Ectodermal cell (in vitro differentiated cells): ENCODE measurements around the gene CLCN5.

ENCODE experiments used
- H3K27ac ChIP-seq: 2 replicates; pipeline ENCODE4 v1.7.0; 2013; ENCODE audit warnings: mild to moderate bottlenecking, low read depth, low read length; ENCODE audit not compliant: insufficient read depth, poor library complexity, severe bottlenecking
- H3K27me3 ChIP-seq: 2 replicates; pipeline ENCODE4 v1.7.0; 2013; ENCODE audit warnings: mild to moderate bottlenecking, low read length; ENCODE audit not compliant: insufficient read depth, control insufficient read depth, poor library complexity, severe bottlenecking
- H3K36me3 ChIP-seq: one replicate; pipeline ENCODE4 v1.7.0; 2013; ENCODE audit warnings: low read length; ENCODE audit not compliant: control insufficient read depth, insufficient read depth
- H3K4me1 ChIP-seq: one replicate; pipeline ENCODE4 v1.7.0; 2013; ENCODE audit warnings: low read length; ENCODE audit not compliant: control insufficient read depth, insufficient read depth
- H3K4me3 ChIP-seq: 2 replicates; pipeline ENCODE4 v1.7.0; 2013; ENCODE audit warnings: low read depth, low read length, control low read depth; ENCODE audit not compliant: insufficient read depth
- H3K9me3 ChIP-seq: 2 replicates; pipeline ENCODE4 v1.7.0; 2013; ENCODE audit warnings: mild to moderate bottlenecking, low read length, moderate library complexity; ENCODE audit not compliant: control insufficient read depth
- WGBS, 2 experiments: methylation state at CpG; one replicate each; pipeline ENCODE4 v1.1.7; 2013; ENCODE audit warnings: missing lambda C conversion rate in 2 of 2; 5-methylcytosine and 5-hydroxymethylcytosine counted together

Gene CLCN5

GRCh38 chrX:50098749-50099148 is 176.4 kb downstream of the CLCN5 start:
- H3K27ac ChIP-seq = no peak overlapping the region
- WGBS, 2 experiments = 95 to 100% methylated on average over 1 to 5 of the region's 5 CpGs
- no peaks in the 10 kb centered on the region for H3K36me3 ChIP-seq
- no peaks in the 10 kb centered on the region for H3K9me3 ChIP-seq
- H3K4me1 ChIP-seq = no peaks in the 10 kb centered on the region
- no peak overlapping the region for H3K4me3 ChIP-seq
- no peaks in the 10 kb centered on the region for H3K27me3 ChIP-seq

GRCh38 chrX:50099331-50099730 is 176.9 kb downstream of the CLCN5 start:
- no peaks in the 10 kb centered on the region for H3K36me3 ChIP-seq
- 88 to 96% methylated on average over 4 of the region's 4 CpGs for WGBS, 2 experiments
- no peak overlapping the region for H3K27ac ChIP-seq
- H3K9me3 ChIP-seq = no peaks in the 10 kb centered on the region
- H3K4me3 ChIP-seq = no peak overlapping the region
- no peaks in the 10 kb centered on the region for H3K27me3 ChIP-seq
- no peaks in the 10 kb centered on the region for H3K4me1 ChIP-seq

GRCh38 chrX:50100188-50100587 is 177.8 kb downstream of the CLCN5 start:
- Histone ChIP-seq H3K27me3 (no peaks in the 10 kb centered on the region), H3K9me3 (no peaks in the 10 kb centered on the region), H3K27ac (no peak overlapping the region), H3K4me1 (no peaks in the 10 kb centered on the region), H3K36me3 (no peaks in the 10 kb centered on the region), H3K4me3 (no peak overlapping the region)
- WGBS, 2 experiments = 20 to 89% methylated on average over 1 of the region's 3 CpGs

- Histone ChIP-seq H3K4me1 (no peaks in the 10 kb centered on the region), H3K27ac (no peak overlapping the region), H3K9me3 (no peaks in the 10 kb centered on the region), H3K27me3 (no peaks in the 10 kb centered on the region), H3K36me3 (no peaks in the 10 kb centered on the region), H3K4me3 (no peak overlapping the region)
- 92% methylated on average over 1 of the region's 1 CpG; no CpG with 5 or more reads in 1 of the 2 experiments for WGBS, 2 experiments
Observed at GRCh38 chrX:50103176-50103575, 180.8 kb downstream of the CLCN5 start.

- no peaks in the 10 kb centered on the region for H3K9me3 ChIP-seq
- H3K27ac ChIP-seq = no peak overlapping the region
- no peak overlapping the region for H3K4me3 ChIP-seq
- no peaks in the 10 kb centered on the region for H3K27me3 ChIP-seq
- no peaks in the 10 kb centered on the region for H3K4me1 ChIP-seq
- no peaks in the 10 kb centered on the region for H3K36me3 ChIP-seq
- WGBS, 2 experiments = 90 to 96% methylated on average over 4 to 5 of the region's 5 CpGs
Observed at GRCh38 chrX:50103866-50104566, 181.6 kb downstream of the CLCN5 start.

GRCh38 chrX:50106051-50106675 is 183.8 kb downstream of the CLCN5 start:
- no peaks in the 10 kb centered on the region for H3K9me3 ChIP-seq
- no peaks in the 10 kb centered on the region for H3K36me3 ChIP-seq
- 92 to 96% methylated on average over 2 to 6 of the region's 6 CpGs for WGBS, 2 experiments
- no peaks in the 10 kb centered on the region for H3K4me1 ChIP-seq
- H3K27ac ChIP-seq = no peak overlapping the region
- H3K4me3 ChIP-seq = no peak overlapping the region
- H3K27me3 ChIP-seq = no peaks in the 10 kb centered on the region

- no peaks in the 10 kb centered on the region for H3K4me1 ChIP-seq
- H3K4me3 ChIP-seq = no peak overlapping the region
- H3K27ac ChIP-seq = no peak overlapping the region
- H3K27me3 ChIP-seq = no peaks in the 10 kb centered on the region
- no peaks in the 10 kb centered on the region for H3K9me3 ChIP-seq
- no peaks in the 10 kb centered on the region for H3K36me3 ChIP-seq
- WGBS, 2 experiments = 69 to 90% methylated on average over 2 of the region's 2 CpGs
Observed at GRCh38 chrX:50107470-50107869, 185.1 kb downstream of the CLCN5 start.

GRCh38 chrX:50108264-50108663 is 185.9 kb downstream of the CLCN5 start:
- WGBS, 2 experiments = 42 to 52% methylated on average over 2 of the region's 2 CpGs
- Histone ChIP-seq H3K4me3 (no peak overlapping the region), H3K27ac (no peak overlapping the region), H3K27me3 (no peaks in the 10 kb centered on the region), H3K9me3 (no peaks in the 10 kb centered on the region), H3K36me3 (no peaks in the 10 kb centered on the region), H3K4me1 (no peaks in the 10 kb centered on the region)

- no peaks in the 10 kb centered on the region for H3K9me3 ChIP-seq
- H3K27me3 ChIP-seq = no peaks in the 10 kb centered on the region
- no peak overlapping the region for H3K27ac ChIP-seq
- H3K4me3 ChIP-seq = no peak overlapping the region
- H3K36me3 ChIP-seq = no peaks in the 10 kb centered on the region
- H3K4me1 ChIP-seq = no peaks in the 10 kb centered on the region
- WGBS, 2 experiments = 61 to 78% methylated on average over 2 of the region's 2 CpGs
Observed at GRCh38 chrX:50111742-50112141, 189.3 kb downstream of the CLCN5 start.

GRCh38 chrX:50114113-50114512 is 191.7 kb downstream of the CLCN5 start:
- Histone ChIP-seq H3K9me3 (no peaks in the 10 kb centered on the region), H3K36me3 (no peaks in the 10 kb centered on the region), H3K4me1 (no peaks in the 10 kb centered on the region), H3K27me3 (no peaks in the 10 kb centered on the region), H3K27ac (no peak overlapping the region), H3K4me3 (no peak overlapping the region)
- 6 to 20% methylated on average over 2 of the region's 2 CpGs for WGBS, 2 experiments
